GM12878 (cell line): ENCODE data around the gene SLC15A1. TPM values are rescaled to one million over a fixed set of nuclear protein-coding genes. Genes with fewer than 3 reads are reported as not detected.

Source experiments
- ASH2L ChIP-seq: fragments of 300-600, 200-600 bp; sonication (generic); IDR thresholded peaks from 2 replicates; pipeline ENCODE4 v1.6.1; 2017; ENCODE audit warnings: low read depth, mild to moderate bottlenecking, borderline replicate concordance
- BACH1 ChIP-seq: fragments of 450-650 bp; IDR thresholded peaks from 2 replicates; pipeline ENCODE4 v1.6.1; 2017; ENCODE audit warnings: mild to moderate bottlenecking, borderline replicate concordance
- BMI1 ChIP-seq: fragments of 450-650 bp; IDR thresholded peaks from 2 replicates; pipeline ENCODE4 v1.6.1; 2016; ENCODE audit warnings: mild to moderate bottlenecking, moderate library complexity, borderline replicate concordance
- CHD1 ChIP-seq: IDR thresholded peaks from 2 replicates; pipeline ENCODE4 v1.6.1; 2012; ENCODE audit warnings: low read depth, low read length, improper control_type of control experiment
- CTCF ChIP-seq, 3 experiments: IDR thresholded peaks in 2 of 3; conservative IDR thresholded peaks in 1 of 3; 2 replicates each; pipeline ENCODE4 v1.5.1; 2011; ENCODE audit warnings: low read depth in 3 of 3, low read length in 3 of 3, mild to moderate bottlenecking in 3 of 3, control low read depth in 2 of 3, moderate library complexity in 2 of 3, inconsistent platforms in 1 of 3, mixed read lengths in 1 of 3; ENCODE audit not compliant: control insufficient read depth in 2 of 3, insufficient read depth in 1 of 3; ENCODE audit errors: extremely low read depth in 1 of 3
- IKZF1 ChIP-seq: fragments of 450-650 bp; conservative IDR thresholded peaks from 2 replicates; pipeline ENCODE4 v1.6.1; 2017; ENCODE audit warnings: antibody characterized with exemption, mild to moderate bottlenecking
- IKZF2 ChIP-seq, 2 experiments: fragments of 450-650 bp; IDR thresholded peaks; 2 replicates each; pipeline ENCODE4 v1.6.1; 2017; ENCODE audit warnings: mild to moderate bottlenecking in 2 of 2, moderate library complexity in 2 of 2
- IRF5 ChIP-seq: fragments of 450-650 bp; IDR thresholded peaks from 2 replicates; pipeline ENCODE4 v1.6.1; 2017; ENCODE audit warnings: borderline replicate concordance
- MAX ChIP-seq: IDR thresholded peaks from 2 replicates; pipeline ENCODE4 v1.6.1; 2012; ENCODE audit warnings: low read depth, low read length, improper control_type of control experiment
- MEF2A ChIP-seq: IDR thresholded peaks from 2 replicates; pipeline ENCODE4 v1.6.1; 2011; ENCODE audit warnings: low read depth, mild to moderate bottlenecking, low read length, moderate library complexity; ENCODE audit not compliant: insufficient read depth
- MLLT1 ChIP-seq: fragments of 450-650 bp; IDR thresholded peaks from 2 replicates; pipeline ENCODE4 v1.6.1; 2016; ENCODE audit warnings: mild to moderate bottlenecking
- MXI1 ChIP-seq: fragments of 150-350 bp; IDR thresholded peaks from 2 replicates; pipeline ENCODE4 v1.6.1; 2011; ENCODE audit warnings: low read depth, mild to moderate bottlenecking, inconsistent platforms, low read length, improper control_type of control experiment
- MYB ChIP-seq: fragments of 150-350 bp; IDR thresholded peaks from 2 replicates; pipeline ENCODE4 v1.6.1; 2014; ENCODE audit warnings: mild to moderate bottlenecking, low read depth, low read length, borderline replicate concordance
- NFYB ChIP-seq: IDR thresholded peaks from 2 replicates; pipeline ENCODE4 v1.6.1; 2011; ENCODE audit warnings: low read depth, mild to moderate bottlenecking, low read length, improper control_type of control experiment, moderate library complexity; ENCODE audit not compliant: insufficient read depth
- NRF1 ChIP-seq: conservative IDR thresholded peaks from 2 replicates; pipeline ENCODE4 v1.6.1; 2011; ENCODE audit warnings: mild to moderate bottlenecking, low read depth, low read length, improper control_type of control experiment
- PML ChIP-seq: IDR thresholded peaks from 2 replicates; pipeline ENCODE4 v1.6.1; 2012; ENCODE audit warnings: low read length, inconsistent platforms
- POLR2A ChIP-seq: IDR thresholded peaks from 2 replicates; pipeline ENCODE4 v1.6.1; 2011; ENCODE audit warnings: low read depth, mild to moderate bottlenecking, low read length
- POLR2AphosphoS2 ChIP-seq: IDR thresholded peaks from 2 replicates; pipeline ENCODE4 v1.6.1; 2011; ENCODE audit warnings: low read depth, mild to moderate bottlenecking, low read length, improper control_type of control experiment, moderate library complexity
- RBBP5 ChIP-seq: fragments of 200-600 bp; sonication (generic); conservative IDR thresholded peaks from 2 replicates; pipeline ENCODE4 v1.6.1; 2016
- SKIL ChIP-seq: fragments of 450-650 bp; IDR thresholded peaks from 2 replicates; pipeline ENCODE4 v1.6.1; 2017; ENCODE audit warnings: mild to moderate bottlenecking, low read depth, inconsistent platforms; ENCODE audit not compliant: poor library complexity, severe bottlenecking
- SMC3 ChIP-seq: IDR thresholded peaks from 2 replicates; pipeline ENCODE4 v1.6.1; 2011; ENCODE audit warnings: low read length, improper control_type of control experiment, borderline replicate concordance
- STAT3 ChIP-seq: IDR thresholded peaks from 2 replicates; pipeline ENCODE4 v1.6.1; 2011; ENCODE audit warnings: low read depth, low read length, improper control_type of control experiment
- SUPT20H ChIP-seq: IDR thresholded peaks from 2 replicates; pipeline ENCODE4 v1.6.1; 2011; ENCODE audit warnings: low read depth, mild to moderate bottlenecking, low read length, moderate library complexity, borderline replicate concordance; ENCODE audit not compliant: control insufficient read depth
- YY1 ChIP-seq: IDR thresholded peaks from 2 replicates; pipeline ENCODE4 v1.6.1; 2011; ENCODE audit warnings: low read depth, mild to moderate bottlenecking, low read length
- polyA plus RNA-seq, 11 experiments: library from polyadenylated mRNA; depleted of rRNA in 4 of 11; unstranded in 6 of 11; stranded (reverse) in 5 of 11; fragments of >200 nt; fragmentation: Nextera tagmentation in 4 of 11; fragmentation: Illumina TruSeq in 1 of 11; extraction: Ambion mirVana in 4 of 11; extraction: Trizol in 1 of 11; gene quantifications; 1 replicate in 1 of 11; 2 replicates in 10 of 11; pipeline versions ENCODE4 v1.2.1 to v1.2.3, GENCODE V29; 2011 to 2016; ENCODE audit warnings: inconsistent platforms in 2 of 11, missing spikeins in 2 of 11, low read depth in 1 of 11
- total RNA-seq, 4 experiments: library from RNA; depleted of rRNA in 3 of 4; stranded (reverse); fragments of >200 nt in 3 of 4; fragmentation: Illumina TruSeq in 1 of 4; extraction: Trizol in 1 of 4; gene quantifications; 2 replicates each; pipeline versions ENCODE4 v1.2.1 to v1.2.3, GENCODE V29; 2013 to 2021

SLC15A1 gene
- total and polyA plus RNA-seq, 10 of the 15 experiments (the other 5 are each of a cell fraction or from before 2014, with no cell fraction given): not detected

GRCh38 chr13:98672947-98673613 is 79.4 kb downstream of the SLC15A1 start (continued):
- TF ChIP-seq SKIL: no peak
- TF ChIP-seq POLR2AphosphoS2: no peak
- TF ChIP-seq SUPT20H: no peak
- peak; percentile 85 to 90 (median 86) for TF ChIP-seq CTCF (IDR thresholded peaks at IDR 0.05 in 2 of 3, conservative IDR thresholded peaks at IDR 0.05 in 1 of 3; ENCODE audit: control insufficient read depth in 2 of 3, extremely low read depth in 1 of 3, insufficient read depth in 1 of 3, low read depth in 3 of 3, low read length in 3 of 3)
- peak; percentile 52; the same call in 1 of the 2 replicates for TF ChIP-seq YY1
- no peak for TF ChIP-seq BACH1
- no peak for TF ChIP-seq MAX
- no peak for TF ChIP-seq NFYB
- no peak for TF ChIP-seq BMI1
- 0 out of 2 replicates have a peak, but pooled peaks have one; percentile 50 for TF ChIP-seq MLLT1
- no peak for TF ChIP-seq IRF5
- TF ChIP-seq NRF1: no peak
- no peak for TF ChIP-seq IKZF2 (IDR thresholded peaks at IDR 0.05)
- no peak for TF ChIP-seq MEF2A
- TF ChIP-seq RBBP5: no peak
- 0 out of 2 replicates have a peak, but pooled peaks have one; percentile 29 for TF ChIP-seq MXI1
- peak; percentile 89 for TF ChIP-seq SMC3
- no peak for TF ChIP-seq STAT3
- 0 out of 2 replicates have a peak, but pooled peaks have one; percentile 21 for TF ChIP-seq IKZF1
- no peak for TF ChIP-seq CHD1
- no peak for TF ChIP-seq ASH2L
- TF ChIP-seq PML: no peak
- no peak for TF ChIP-seq POLR2A
- no peak for TF ChIP-seq MYB
